Transverse colon (tissue), 4 donors: Measurements from ENCODE around the gene DDAH1. TPM values are rescaled to one million over a fixed set of nuclear protein-coding genes. Genes with fewer than 3 reads are reported as not detected.

ENCODE experiments used
- DNase-seq: peaks from one replicate; pipeline ENCODE4 v3.0.0-alpha.2; 2019
- H3K27ac ChIP-seq, 4 donors: fragments of 200-600 bp; sonication (generic); 2 replicates each; pipeline ENCODE4 v1.5.1; 2016 to 2018; ENCODE audit warnings: inconsistent platforms in 4 of 4
- H3K27me3 ChIP-seq: fragments of 200-600 bp; sonication (generic); 2 replicates; pipeline ENCODE4 v1.5.1; 2017; ENCODE audit warnings: inconsistent platforms
- H3K36me3 ChIP-seq, 4 donors: fragments of 200-600 bp; sonication (generic); 2 replicates each; pipeline ENCODE4 v1.5.1; 2017 to 2019; ENCODE audit warnings: inconsistent platforms in 4 of 4
- H3K4me1 ChIP-seq, 4 donors: fragments of 200-600 bp; sonication (generic); 2 replicates each; pipeline ENCODE4 v1.5.1; 2017 to 2020; ENCODE audit warnings: inconsistent platforms in 4 of 4
- H3K4me3 ChIP-seq, 4 donors: fragments of 200-600 bp; sonication (generic); 1 replicate in 1 of 4; 2 replicates in 3 of 4; pipeline versions ENCODE4 v1.5.1 to v1.6.1; 2017 to 2019; ENCODE audit warnings: inconsistent platforms in 4 of 4
- H3K9me3 ChIP-seq, 2 donors: fragments of 200-600 bp; sonication (generic); 2 replicates each; pipeline ENCODE4 v1.5.1; 2017 to 2019; ENCODE audit warnings: inconsistent platforms in 2 of 2
- CTCF ChIP-seq, 5 experiments: fragments of 200-600 bp in 3 of 5; fragments of 450-650 bp in 2 of 5; sonication (generic) in 3 of 5; IDR thresholded peaks; 1 replicate in 2 of 5; 2 replicates in 3 of 5; pipeline ENCODE4 v1.5.1; 2016 to 2017; ENCODE audit warnings: antibody characterized with exemption in 5 of 5, inconsistent platforms in 3 of 5, mild to moderate bottlenecking in 2 of 5, moderate library complexity in 1 of 5
- EP300 ChIP-seq: sonication (generic); formaldehyde crosslinking; IDR thresholded peaks from one replicate; pipeline ENCODE4 v1.6.1; 2017; ENCODE audit warnings: antibody characterized with exemption, low read depth
- POLR2A ChIP-seq: fragments of 450-650 bp; IDR thresholded peaks from one replicate; pipeline ENCODE4 v1.6.1; 2016; ENCODE audit warnings: antibody characterized with exemption, mild to moderate bottlenecking, moderate library complexity
- POLR2AphosphoS5 ChIP-seq, 3 donors: sonication (generic); formaldehyde crosslinking; IDR thresholded peaks; one replicate each; pipeline ENCODE4 v1.6.1; 2016; ENCODE audit warnings: antibody characterized with exemption in 3 of 3
- WGBS, 2 donors: methylation state at CpG; one replicate each; pipeline ENCODE4 v1.1.5; 2018; ENCODE audit warnings: low coverage in 1 of 2; 5-methylcytosine and 5-hydroxymethylcytosine counted together
- in situ Hi-C, 4 donors: fragments of 200-750 bp; cut with MboI; loops; one replicate each; pipeline versions ENCODE4 v1.15.0 to v1.15.1; 2017; ENCODE audit warnings: low sequenced_read_pairs in 3 of 4, low pct_ligation_motif_present in 1 of 4, low pct_unique_long_range_greater_than_20kb in 1 of 4
- intact Hi-C: fragments of 100-400 bp; cut with DNase I; formaldehyde crosslinking; loops from one replicate; pipeline ENCODE4 v1.15.1; 2023; ENCODE audit warnings: low total_unique reads
- total RNA-seq, 4 donors: library from RNA; depleted of rRNA; stranded (reverse); fragments of >200 nt; gene quantifications; one replicate each; pipeline ENCODE4 v1.1.0, GENCODE V29; 2016

DDAH1 gene
- total RNA-seq, 4 donors from 2014 or later, result 22.4 to 69.4 (median 48.3) TPM

GRCh38 chr1:85485516-85485915 is 20.6 kb upstream of the DDAH1 start:
- TF ChIP-seq POLR2A (no peak), EP300 (no peak), CTCF (IDR thresholded peaks at IDR 0.05) (no peak), POLR2AphosphoS5 (IDR thresholded peaks at IDR 0.05) (no peak)
- no peak for DNase-seq
- WGBS, 2 donors, result 87 to 91% methylated on average over 3 of the region's 3 CpGs
- H3K4me3 ChIP-seq, result no peak overlapping the region
- no peaks in the 10 kb centered on the region for H3K36me3 ChIP-seq
- intact Hi-C loops (no loop called here), in situ Hi-C loops (loop anchor here in 1 of 4 donors (25.0 kb wide), 1 partner anchor 173 kb away; no protein-coding TSS in a partner anchor)
- H3K27me3 ChIP-seq, result no peaks in the 10 kb centered on the region
- H3K4me1 ChIP-seq, result no peaks in the 10 kb centered on the region
- H3K27ac ChIP-seq, result no peak overlapping the region
- no peaks in the 10 kb centered on the region for H3K9me3 ChIP-seq

- intact Hi-C loops, result no loop called here
- H3K36me3 ChIP-seq, result no peaks in the 10 kb centered on the region
- H3K27me3 ChIP-seq, result no peaks in the 10 kb centered on the region
- H3K4me1 ChIP-seq, result no peaks in the 10 kb centered on the region
- no peak overlapping the region for H3K27ac ChIP-seq
- no peak overlapping the region for H3K4me3 ChIP-seq
- in situ Hi-C loops, result loop anchor here in 1 of 4 donors (25.0 kb wide), 1 partner anchor 172 kb away; no protein-coding TSS in a partner anchor
- 97 to 100% methylated on average over 1 of the region's 1 CpG for WGBS, 2 donors
- TF ChIP-seq CTCF (IDR thresholded peaks at IDR 0.05) (no peak), EP300 (no peak), POLR2A (no peak), POLR2AphosphoS5 (IDR thresholded peaks at IDR 0.05) (no peak)
- no peaks in the 10 kb centered on the region for H3K9me3 ChIP-seq
- no peak for DNase-seq
Measured at GRCh38 chr1:85484716-85485115, 19.8 kb upstream of the DDAH1 start.

- Histone ChIP-seq H3K4me3 (no peak overlapping the region), H3K9me3 (no peaks in the 10 kb centered on the region), H3K27ac (no peak overlapping the region), H3K4me1 (no peaks in the 10 kb centered on the region), H3K27me3 (no peaks in the 10 kb centered on the region), H3K36me3 (no peaks in the 10 kb centered on the region)
- TF ChIP-seq CTCF (IDR thresholded peaks at IDR 0.05), result no peak
- TF ChIP-seq POLR2A, result no peak
- TF ChIP-seq POLR2AphosphoS5 (IDR thresholded peaks at IDR 0.05), result no peak
- TF ChIP-seq EP300, result no peak
- DNase-seq, result no peak
- WGBS, 2 donors, result 78 to 90% methylated on average over 2 of the region's 2 CpGs
- in situ Hi-C loops, result loop anchor here in 1 of 4 donors (25.0 kb wide), 1 partner anchor 172 kb away; no protein-coding TSS in a partner anchor
- intact Hi-C loops, result no loop called here
Measured at GRCh38 chr1:85484264-85484663, 19.3 kb upstream of the DDAH1 start.

GRCh38 chr1:85481688-85482087 is 16.7 kb upstream of the DDAH1 start:
- no peak overlapping the region for H3K4me3 ChIP-seq
- H3K36me3 ChIP-seq, result no peaks in the 10 kb centered on the region
- no peak for TF ChIP-seq EP300
- TF ChIP-seq POLR2A, result no peak
- DNase-seq, result no peak
- H3K4me1 ChIP-seq, result no peaks in the 10 kb centered on the region
- H3K27ac ChIP-seq, result no peak overlapping the region
- no peaks in the 10 kb centered on the region for H3K9me3 ChIP-seq
- intact Hi-C loops (no loop called here), in situ Hi-C loops (loop anchor here in 1 of 4 donors (25.0 kb wide), 1 partner anchor 169 kb away; no protein-coding TSS in a partner anchor)
- 94% methylated on average over 3 of the region's 3 CpGs; no CpG with 5 or more reads in 1 of the 2 donors for WGBS, 2 donors
- H3K27me3 ChIP-seq, result no peaks in the 10 kb centered on the region

GRCh38 chr1:85480566-85480965 is 15.6 kb upstream of the DDAH1 start:
- Histone ChIP-seq H3K4me3 (no peak overlapping the region), H3K27ac (no peak overlapping the region), H3K9me3 (no peaks in the 10 kb centered on the region), H3K36me3 (no peaks in the 10 kb centered on the region), H3K4me1 (no peaks in the 10 kb centered on the region), H3K27me3 (no peaks in the 10 kb centered on the region)
- intact Hi-C loops, result no loop called here
- in situ Hi-C loops, result loop anchor here in 1 of 4 donors (25.0 kb wide), 1 partner anchor 168 kb away; no protein-coding TSS in a partner anchor
- 83 to 88% methylated on average over 2 of the region's 2 CpGs for WGBS, 2 donors
- no peak for TF ChIP-seq EP300
- no peak for TF ChIP-seq CTCF (IDR thresholded peaks at IDR 0.05)
- TF ChIP-seq POLR2AphosphoS5 (IDR thresholded peaks at IDR 0.05), result no peak
- no peak for TF ChIP-seq POLR2A
- DNase-seq, result no peak
